SK-N-DZ (cell line): ENCODE data around the gene CAPRIN1. TPM values are rescaled to one million over a fixed set of nuclear protein-coding genes. Genes with fewer than 3 reads are reported as not detected.

Source experiments
- DNase-seq: peaks from one replicate; pipeline ENCODE4 v3.0.0-alpha.2; 2015; ENCODE audit warnings: low spot score
- polyA plus RNA-seq, 2 experiments: library from polyadenylated mRNA; depleted of rRNA; stranded (reverse); fragments of >200 nt; gene quantifications; 2 replicates each; pipeline ENCODE4 v1.2.3, GENCODE V29; 2014

Gene CAPRIN1, protein sequence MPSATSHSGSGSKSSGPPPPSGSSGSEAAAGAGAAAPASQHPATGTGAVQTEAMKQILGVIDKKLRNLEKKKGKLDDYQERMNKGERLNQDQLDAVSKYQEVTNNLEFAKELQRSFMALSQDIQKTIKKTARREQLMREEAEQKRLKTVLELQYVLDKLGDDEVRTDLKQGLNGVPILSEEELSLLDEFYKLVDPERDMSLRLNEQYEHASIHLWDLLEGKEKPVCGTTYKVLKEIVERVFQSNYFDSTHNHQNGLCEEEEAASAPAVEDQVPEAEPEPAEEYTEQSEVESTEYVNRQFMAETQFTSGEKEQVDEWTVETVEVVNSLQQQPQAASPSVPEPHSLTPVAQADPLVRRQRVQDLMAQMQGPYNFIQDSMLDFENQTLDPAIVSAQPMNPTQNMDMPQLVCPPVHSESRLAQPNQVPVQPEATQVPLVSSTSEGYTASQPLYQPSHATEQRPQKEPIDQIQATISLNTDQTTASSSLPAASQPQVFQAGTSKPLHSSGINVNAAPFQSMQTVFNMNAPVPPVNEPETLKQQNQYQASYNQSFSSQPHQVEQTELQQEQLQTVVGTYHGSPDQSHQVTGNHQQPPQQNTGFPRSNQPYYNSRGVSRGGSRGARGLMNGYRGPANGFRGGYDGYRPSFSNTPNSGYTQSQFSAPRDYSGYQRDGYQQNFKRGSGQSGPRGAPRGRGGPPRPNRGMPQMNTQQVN
- 153 and 161 TPM in 2 replicates for polyA plus RNA-seq (2014; cell fraction: cytosol; rRNA removed)
- polyA plus RNA-seq (2014; cell fraction: nucleus; rRNA removed) = 102 and 145 TPM in 2 replicates

DNA sequence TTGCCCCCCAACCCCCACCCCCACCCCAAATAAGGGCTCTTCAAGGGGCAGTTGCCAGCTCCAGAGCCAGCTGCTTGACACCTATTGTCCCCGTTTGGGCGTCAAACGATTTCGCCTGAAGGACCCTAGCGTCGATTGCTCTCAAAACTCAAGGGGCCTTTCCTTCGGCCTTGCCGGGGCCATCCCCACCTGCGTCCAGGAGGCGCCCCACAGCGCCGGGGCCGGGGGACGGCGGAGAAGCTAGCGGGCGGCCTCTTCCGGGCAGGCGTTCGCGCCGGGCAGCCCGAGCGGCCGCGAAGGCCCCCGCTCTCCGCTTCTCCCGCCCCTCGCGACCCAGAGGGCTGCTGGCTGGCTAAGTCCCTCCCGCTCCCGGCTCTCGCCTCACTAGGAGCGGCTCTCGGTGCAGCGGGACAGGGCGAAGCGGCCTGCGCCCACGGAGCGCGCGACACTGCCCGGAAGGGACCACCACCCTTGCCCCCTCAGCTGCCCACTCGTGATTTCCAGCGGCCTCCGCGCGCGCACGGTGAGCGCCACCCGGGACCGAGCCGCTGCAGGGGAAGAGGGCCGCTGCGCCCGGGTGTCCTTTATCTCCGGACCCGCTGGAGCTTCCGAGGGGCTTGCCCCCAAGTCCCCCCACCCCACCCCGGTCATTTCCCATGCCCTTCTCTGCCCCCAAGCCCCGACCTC lies at the start of gene CAPRIN1:
Gene CAPRIN1, plus strand, starts transcription at position 383 of the 687 bp plus-strand sequence. CDS start 690 bp downstream, outside the sequence.
- peak; percentile 97 for DNase-seq

DNA sequence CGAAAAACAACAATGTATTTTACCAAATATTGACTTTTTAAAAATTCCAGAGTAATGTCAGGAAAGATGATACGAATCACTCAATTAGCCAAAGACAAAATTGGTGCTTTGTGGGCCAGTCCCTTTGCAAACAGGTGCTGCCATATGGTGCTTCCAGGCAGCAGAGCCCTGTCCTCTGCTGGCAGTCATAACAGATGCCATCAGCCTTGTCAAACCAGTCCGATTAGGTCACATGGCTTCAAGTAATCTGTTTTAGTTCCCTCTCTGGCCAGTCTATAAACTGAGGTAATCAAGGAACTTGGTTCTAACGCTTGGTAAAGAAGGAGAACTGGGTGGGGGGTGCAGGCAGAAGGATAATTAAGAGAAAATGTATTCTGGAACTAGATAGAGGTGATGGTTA lies 49.1 kb upstream of the CAPRIN1 start:
- DNase-seq = peak; percentile 22

GRCh38 chr11:34004236-34004635 lies 47.3 kb upstream of the CAPRIN1 start:
- no peak for DNase-seq

GRCh38 chr11:34006876-34007275 lies 44.7 kb upstream of the CAPRIN1 start:
- DNase-seq = no peak

- DNase-seq = no peak
Measured at GRCh38 chr11:34012734-34013133, 38.8 kb upstream of the CAPRIN1 start.

DNA sequence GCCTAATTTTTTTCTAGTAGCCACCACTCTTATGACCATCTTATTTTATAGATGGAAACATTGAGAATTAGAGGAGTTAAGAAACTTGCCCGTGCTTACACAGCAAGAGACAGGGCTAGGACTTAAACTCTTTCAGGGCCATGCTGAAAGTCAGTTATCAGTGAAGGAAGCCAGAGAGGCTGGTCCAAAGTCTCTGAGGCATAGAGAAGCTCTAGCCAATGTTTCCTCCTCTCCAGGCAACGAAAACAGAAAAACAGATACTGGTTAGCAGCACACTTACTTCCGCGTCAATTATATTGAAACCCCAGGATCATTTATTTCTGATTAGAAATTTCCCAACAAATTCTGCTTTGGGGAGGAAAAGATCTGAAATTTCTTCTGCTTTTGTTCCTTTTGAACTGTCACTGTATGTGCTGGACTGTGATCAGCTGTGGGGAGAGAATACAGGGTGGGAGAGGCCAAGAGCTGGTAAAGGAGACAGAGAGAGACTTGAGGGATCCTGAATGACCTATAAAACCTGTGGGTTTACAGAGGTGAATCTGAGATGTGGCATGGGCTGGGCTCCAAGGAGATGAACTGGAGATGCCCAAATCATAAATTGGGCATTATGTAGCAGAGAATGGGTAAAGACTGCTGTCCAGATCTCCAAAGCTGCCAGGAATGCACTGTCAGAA lies 37.5 kb upstream of the CAPRIN1 start:
- no peak for DNase-seq

DNA sequence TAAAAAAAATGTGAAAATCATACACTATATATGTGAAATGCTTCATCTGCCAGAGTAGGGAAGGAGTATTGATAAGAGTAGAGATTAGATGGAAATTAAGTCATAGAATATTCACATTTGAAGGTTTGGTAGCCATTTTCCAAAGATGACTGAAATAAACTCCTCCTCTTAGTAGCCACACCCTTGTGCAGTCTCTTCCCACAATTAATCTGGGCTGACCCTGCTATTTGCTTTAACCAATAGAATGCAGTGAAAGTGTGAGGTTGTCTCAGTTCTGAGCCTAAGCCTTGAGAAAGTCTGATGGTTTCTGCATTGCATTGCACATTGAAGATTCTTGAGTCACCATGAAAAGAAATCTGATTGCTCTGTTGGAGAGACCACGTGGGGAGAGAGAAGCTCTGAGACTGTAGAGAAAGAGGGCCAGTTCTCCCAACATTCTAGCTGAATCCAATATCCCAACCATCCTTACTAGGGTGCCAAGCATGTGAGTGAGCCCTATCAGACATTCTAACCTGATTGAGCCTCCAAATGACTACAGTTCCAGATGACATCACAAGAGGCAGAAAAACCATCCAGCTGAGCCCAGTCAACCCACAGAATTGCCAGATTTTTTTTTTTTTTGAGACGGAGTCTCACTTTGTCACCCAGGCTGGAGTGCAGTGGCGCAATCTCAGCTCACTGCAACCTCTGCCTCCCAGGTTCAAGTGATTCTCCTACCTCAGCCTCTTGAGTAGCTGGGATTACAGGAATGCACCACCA lies 29.4 kb upstream of the CAPRIN1 start:
- DNase-seq = no peak

- DNase-seq = no peak
Measured at GRCh38 chr11:34026432-34026831, 25.1 kb upstream of the CAPRIN1 start.

DNA sequence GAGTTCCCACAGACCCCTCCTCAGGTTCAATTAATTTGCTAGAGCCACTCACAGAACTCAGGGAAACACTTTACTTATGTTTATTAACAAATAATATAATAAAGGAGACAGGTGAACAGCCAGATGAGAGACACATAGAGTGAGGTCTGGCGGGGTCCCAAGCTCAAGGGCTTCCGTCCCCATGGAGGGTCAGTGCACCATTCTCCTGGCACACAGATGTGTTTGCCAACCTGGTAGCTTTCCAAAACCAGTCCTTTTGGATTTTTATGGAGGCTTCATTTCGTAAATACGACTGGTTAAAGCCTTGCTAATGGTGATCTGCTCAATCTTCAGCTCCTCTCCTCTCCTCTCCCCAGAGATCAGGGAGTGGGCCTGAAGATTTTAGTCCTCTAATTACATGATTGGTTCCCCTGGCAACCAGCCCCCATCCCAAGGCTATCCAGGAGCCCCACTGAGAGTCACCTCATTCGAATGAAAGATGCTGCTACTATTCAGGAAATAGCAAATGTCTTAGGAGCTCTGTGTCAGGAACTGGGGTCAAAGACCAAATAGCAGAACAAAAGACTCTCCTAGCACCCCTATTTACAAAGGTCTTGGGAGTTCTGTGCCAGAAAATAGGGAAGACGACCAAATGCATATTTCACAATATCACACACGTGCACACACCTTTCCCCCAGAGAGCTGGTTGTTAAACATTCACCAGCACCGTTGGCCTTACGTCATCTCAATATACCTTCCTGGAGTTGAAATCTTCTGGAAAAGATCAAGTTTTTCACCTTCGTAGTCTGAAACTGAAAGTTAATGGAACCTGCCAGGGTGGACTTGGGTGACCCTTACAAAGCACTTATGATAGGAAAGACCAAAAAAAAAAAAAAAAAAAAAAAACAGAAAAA lies 23.8 kb upstream of the CAPRIN1 start:
- no peak for DNase-seq

GRCh38 chr11:34028425-34028824 lies 23.1 kb upstream of the CAPRIN1 start:
- no peak for DNase-seq

- no peak for DNase-seq
Measured at GRCh38 chr11:34029176-34029575, 22.4 kb upstream of the CAPRIN1 start.

DNA sequence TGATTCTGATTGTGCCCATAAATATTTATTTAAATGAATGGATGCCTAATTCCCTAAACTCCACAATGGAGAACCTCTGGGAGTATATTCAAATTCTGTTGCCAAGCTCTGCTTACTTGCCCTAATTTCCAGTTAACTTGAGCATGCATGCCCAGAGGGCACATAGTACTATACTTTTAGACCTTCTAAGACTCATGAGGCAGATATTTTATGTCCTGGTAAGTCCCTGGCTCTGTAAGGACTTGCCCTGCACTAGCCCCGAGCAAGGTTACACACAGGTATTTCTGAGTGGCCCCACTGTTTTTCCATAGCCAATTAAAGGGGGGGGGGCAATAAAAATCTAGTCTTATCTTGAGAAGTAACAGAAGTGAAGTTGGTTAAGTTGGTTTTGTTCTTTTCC lies 21.1 kb upstream of the CAPRIN1 start:
- no peak for DNase-seq

- no peak for DNase-seq
Measured at GRCh38 chr11:34033399-34033798, 18.1 kb upstream of the CAPRIN1 start.

- no peak for DNase-seq
Measured at GRCh38 chr11:34034053-34034452, 17.5 kb upstream of the CAPRIN1 start.

DNA sequence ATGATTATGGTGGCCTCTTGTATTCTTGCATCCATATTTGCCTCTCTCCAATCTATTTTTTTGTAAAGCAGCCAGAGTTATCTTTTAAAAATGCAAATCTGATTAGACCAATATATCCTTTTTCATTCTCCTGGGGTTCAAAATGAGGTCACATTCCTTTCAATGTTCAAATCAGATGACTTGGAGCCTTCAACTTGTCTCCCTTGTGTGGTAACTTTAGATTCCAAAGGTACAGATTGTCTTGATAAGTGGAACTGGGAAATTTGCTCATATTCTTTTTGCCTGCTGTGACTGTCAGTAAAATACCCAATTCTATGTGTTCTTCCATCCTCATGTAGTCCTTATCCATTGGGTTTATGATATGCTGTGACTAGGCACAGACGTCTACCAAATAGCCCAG lies 15.1 kb upstream of the CAPRIN1 start:
- DNase-seq = no peak

DNA sequence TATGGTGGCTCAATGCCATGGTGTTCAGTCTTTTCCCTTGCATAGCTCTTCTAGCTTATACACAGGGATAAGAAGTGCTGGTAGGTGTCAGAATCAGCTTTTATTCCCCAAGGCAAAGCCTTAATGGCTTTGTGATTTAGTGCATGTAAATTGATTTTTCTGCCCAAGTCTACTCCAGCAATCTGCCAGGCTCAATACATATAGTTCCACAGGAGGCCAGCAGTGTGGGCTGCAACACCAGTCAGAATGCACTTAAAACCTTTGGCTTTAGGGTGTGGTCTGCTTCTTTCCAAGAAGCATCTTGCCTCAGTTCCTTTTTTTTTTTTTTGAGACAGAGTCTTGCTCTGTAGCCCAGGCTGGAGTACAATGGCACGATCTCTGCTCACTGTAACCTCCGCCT lies 14.5 kb upstream of the CAPRIN1 start:
- no peak for DNase-seq

DNA sequence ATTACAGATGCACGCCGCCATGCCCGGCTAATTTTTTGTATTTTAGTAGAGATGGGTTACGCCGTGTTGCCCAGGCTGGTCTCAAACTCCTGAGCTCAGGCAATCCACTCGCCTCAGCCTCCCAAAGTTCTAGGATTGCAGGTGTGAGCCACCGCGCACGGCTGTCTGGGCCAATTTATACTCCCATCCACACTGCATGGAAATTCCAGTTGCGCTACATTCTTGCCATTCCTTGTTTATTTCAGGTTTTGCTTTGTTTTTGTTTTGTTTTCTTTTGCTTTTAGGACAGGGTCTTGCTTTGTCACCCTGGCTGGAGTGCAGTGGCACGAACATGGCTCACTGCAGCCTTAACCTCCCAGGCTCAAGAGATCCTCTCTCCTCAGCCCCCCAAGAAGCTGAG lies 11.0 kb upstream of the CAPRIN1 start:
- DNase-seq = no peak

DNA sequence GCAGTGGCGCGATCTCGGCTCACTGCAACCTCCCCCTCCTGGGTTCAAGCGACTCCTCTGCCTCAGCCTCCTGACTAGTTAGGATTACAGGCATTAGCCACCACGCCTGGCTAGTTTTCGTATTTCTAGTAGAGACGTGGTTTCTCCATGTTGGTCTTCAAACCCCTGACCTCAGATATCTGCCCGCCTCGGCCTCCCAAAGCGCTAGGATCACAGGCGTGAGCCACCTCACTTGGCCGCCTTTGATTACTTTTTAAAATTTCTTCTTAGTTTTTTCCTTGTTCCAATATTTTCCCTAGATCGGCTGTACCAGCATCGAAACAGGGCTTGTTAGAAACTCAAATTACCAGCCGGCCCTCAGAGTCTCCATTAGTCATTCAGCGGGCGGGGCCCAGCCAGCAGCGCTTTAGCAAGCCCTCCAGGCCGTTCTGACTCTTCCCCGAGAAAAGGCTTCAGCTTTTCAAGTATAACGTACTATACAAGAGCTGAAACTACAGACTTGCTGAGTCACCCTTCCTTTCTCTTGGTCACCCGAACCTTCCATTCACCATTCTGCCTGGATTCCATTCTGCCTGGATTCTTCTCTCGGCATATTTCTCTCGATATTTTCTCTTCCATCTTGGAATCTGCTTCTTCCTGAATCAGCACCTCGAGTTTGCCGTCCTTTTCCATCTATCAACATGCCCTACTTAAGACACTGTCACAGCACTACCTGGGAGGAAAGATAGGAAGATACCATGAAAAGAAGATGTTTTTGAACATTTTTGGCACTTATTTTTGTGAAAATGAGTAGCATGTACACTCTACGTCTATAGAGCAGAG lies 6.7 kb upstream of the CAPRIN1 start:
- no peak for DNase-seq

- no peak for DNase-seq
Measured at GRCh38 chr11:34049028-34049427, 2.5 kb upstream of the CAPRIN1 start.
